Kidney (tissue), 14 donors: ENCODE results near the gene SYTL4. TPM values are rescaled to one million over a fixed set of nuclear protein-coding genes. Genes with fewer than 3 reads are reported as not detected.
A peak's percentile ranks its signal among the peaks of the same experiment; 100 is the strongest.

Experiments used
- DNase-seq, 5 donors: peaks; one replicate each; pipeline ENCODE4 v3.0.0-alpha.2; 2013 to 2020
- FAIRE-seq: peaks from 2 replicates; lab custom pipeline; 2012; peaks lifted over from hg19 to GRCh38; lab: Jason Lieb, UNC
- H3K27ac ChIP-seq, 2 donors: one replicate each; pipeline ENCODE4 v1.7.0; 2013; ENCODE audit warnings: low read depth in 2 of 2, low read length in 2 of 2, inconsistent platforms in 1 of 2
- H3K27me3 ChIP-seq: one replicate; pipeline ENCODE4 v1.7.1; 2013; ENCODE audit warnings: low read length, inconsistent platforms; ENCODE audit not compliant: control insufficient read depth, insufficient read depth
- H3K36me3 ChIP-seq, 3 donors: one replicate each; pipeline versions ENCODE4 v1.7.0 to v1.7.1; 2013; ENCODE audit warnings: low read length in 3 of 3, control low read depth in 1 of 3, inconsistent platforms in 1 of 3; ENCODE audit not compliant: insufficient read depth in 3 of 3, control insufficient read depth in 2 of 3
- H3K4me1 ChIP-seq, 3 donors: one replicate each; pipeline versions ENCODE4 v1.7.0 to v1.7.1; 2013; ENCODE audit warnings: low read length in 3 of 3, inconsistent platforms in 1 of 3, low read depth in 1 of 3; ENCODE audit not compliant: control insufficient read depth in 2 of 3, insufficient read depth in 2 of 3
- H3K4me3 ChIP-seq, 3 donors: one replicate each; pipeline versions ENCODE4 v1.7.0 to v1.8.1; 2013; ENCODE audit warnings: low read length in 3 of 3, control low read depth in 1 of 3, inconsistent platforms in 1 of 3
- H3K9ac ChIP-seq, 3 donors: one replicate each; pipeline versions ENCODE4 v1.7.0 to v1.7.1; 2013; ENCODE audit warnings: low read length in 3 of 3, control low read depth in 1 of 3, inconsistent platforms in 1 of 3
- H3K9me3 ChIP-seq, 3 donors: one replicate each; pipeline versions ENCODE4 v1.7.0 to v1.7.1; 2013; ENCODE audit warnings: low read length in 3 of 3, control low read depth in 1 of 3, inconsistent platforms in 1 of 3; ENCODE audit not compliant: control insufficient read depth in 2 of 3, insufficient read depth in 1 of 3
- intact Hi-C: fragments of 100-400 bp; cut with DNase I; formaldehyde crosslinking; loops from one replicate; pipeline ENCODE4 v1.11.1; 2022
- polyA plus RNA-seq: library from polyadenylated mRNA; stranded (reverse); fragments of 350-450 nt; fragmentation: Illumina TruSeq; extraction: RNeasy Lipid Tissue Mini Kit (QIAGEN cat#74804); gene quantifications from one replicate; pipeline ENCODE4 v1.2.3, GENCODE V29; 2014; ENCODE audit warnings: low read depth, low replicate concordance; ENCODE audit not compliant: insufficient read depth
- total RNA-seq: library from RNA; stranded (reverse); fragmentation: NEBNext Ultra II Directional; extraction: Animal tissue kit (Norgen Biotek cat#: 25700); gene quantifications from one replicate; pipeline ENCODE4 v1.2.1, GENCODE V29; 2021
- TF ChIP-seq, protein P1 (sequence below): IDR thresholded peaks from 3 replicates; pipeline ENCODE4 v1.5.1; 2012; ENCODE audit warnings: mild to moderate bottlenecking, moderate library complexity, borderline replicate concordance; ENCODE audit not compliant: insufficient read depth; ENCODE audit errors: extremely low read depth
- donor health status: control.
- donor health status: control.
- donor health status: control.
- donor health status: control.
- donor health status: control.
- donor health status: DM: yes; HTN: yes; CAD: no.
- donor health status: Normal renal cell carcinoma (clear cell type).

SYTL4 gene
- total and polyA plus RNA-seq, 2 donors from 2014 or later: 10.4 to 13.3 TPM

DNA sequence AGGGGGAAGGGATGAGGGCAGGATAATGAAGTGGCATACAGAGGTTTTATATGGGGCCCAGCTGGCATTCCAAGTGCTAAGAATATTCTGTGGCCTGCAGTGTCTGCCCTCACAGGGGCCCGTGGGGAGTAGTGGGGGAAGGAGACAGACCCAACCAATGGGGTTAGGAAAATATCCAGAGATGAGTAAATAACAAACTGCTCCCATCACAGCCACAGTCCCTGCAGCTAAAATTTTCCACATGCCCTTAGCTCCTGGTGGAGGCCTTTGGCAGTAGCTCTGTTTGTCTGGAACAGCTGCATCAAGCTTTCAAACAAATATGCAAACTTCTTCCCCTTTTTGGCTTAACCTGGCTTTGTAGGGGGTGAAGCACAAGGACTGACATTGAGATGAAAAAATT is 84.8 kb downstream of the SYTL4 start:
- no peak for FAIRE-seq
- H3K9ac ChIP-seq: no peak overlapping the region
- TF ChIP-seq, protein P1, sequence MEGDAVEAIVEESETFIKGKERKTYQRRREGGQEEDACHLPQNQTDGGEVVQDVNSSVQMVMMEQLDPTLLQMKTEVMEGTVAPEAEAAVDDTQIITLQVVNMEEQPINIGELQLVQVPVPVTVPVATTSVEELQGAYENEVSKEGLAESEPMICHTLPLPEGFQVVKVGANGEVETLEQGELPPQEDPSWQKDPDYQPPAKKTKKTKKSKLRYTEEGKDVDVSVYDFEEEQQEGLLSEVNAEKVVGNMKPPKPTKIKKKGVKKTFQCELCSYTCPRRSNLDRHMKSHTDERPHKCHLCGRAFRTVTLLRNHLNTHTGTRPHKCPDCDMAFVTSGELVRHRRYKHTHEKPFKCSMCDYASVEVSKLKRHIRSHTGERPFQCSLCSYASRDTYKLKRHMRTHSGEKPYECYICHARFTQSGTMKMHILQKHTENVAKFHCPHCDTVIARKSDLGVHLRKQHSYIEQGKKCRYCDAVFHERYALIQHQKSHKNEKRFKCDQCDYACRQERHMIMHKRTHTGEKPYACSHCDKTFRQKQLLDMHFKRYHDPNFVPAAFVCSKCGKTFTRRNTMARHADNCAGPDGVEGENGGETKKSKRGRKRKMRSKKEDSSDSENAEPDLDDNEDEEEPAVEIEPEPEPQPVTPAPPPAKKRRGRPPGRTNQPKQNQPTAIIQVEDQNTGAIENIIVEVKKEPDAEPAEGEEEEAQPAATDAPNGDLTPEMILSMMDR: no peak
- H3K9me3 ChIP-seq: no peaks in the 10 kb centered on the region
- no peak overlapping the region for H3K27ac ChIP-seq
- intact Hi-C loops: no loop called here
- no peaks in the 10 kb centered on the region for H3K36me3 ChIP-seq
- no peak for DNase-seq
- H3K4me3 ChIP-seq: no peak overlapping the region
- no peaks in the 10 kb centered on the region for H3K4me1 ChIP-seq
- no peaks in the 10 kb centered on the region for H3K27me3 ChIP-seq

DNA sequence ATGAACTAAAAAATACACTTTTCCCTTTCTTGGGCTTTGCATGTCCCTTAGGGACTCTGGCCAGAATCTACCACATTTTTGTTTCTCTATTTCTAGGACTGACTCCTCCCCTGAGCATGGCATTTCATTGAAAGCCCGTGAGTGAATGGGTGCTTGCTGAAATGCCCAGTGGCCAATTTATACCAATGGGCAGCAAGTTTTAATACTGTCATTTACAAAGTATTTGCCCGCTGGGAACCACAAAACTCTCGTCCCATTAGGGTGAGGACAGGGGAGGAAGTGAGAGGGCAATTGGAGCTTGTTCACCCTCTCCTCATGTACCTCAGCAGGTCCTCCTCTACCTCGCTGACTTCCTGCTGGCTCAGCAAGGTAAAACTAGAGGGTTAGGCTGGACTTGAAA is 86.8 kb downstream of the SYTL4 start:
- Histone ChIP-seq H3K9me3 (no peaks in the 10 kb centered on the region), H3K27ac (peak overlapping the region in 1 of 2 donors; percentile 59), H3K9ac (no peak overlapping the region), H3K27me3 (no peaks in the 10 kb centered on the region), H3K4me1 (no peaks in the 10 kb centered on the region), H3K36me3 (no peaks in the 10 kb centered on the region), H3K4me3 (peak overlapping the region in 2 of 3 donors; percentile 13 to 24)
- DNase-seq (no peak), FAIRE-seq (no peak)
- TF ChIP-seq, protein P1: no peak
- intact Hi-C loops: no loop called here

DNA sequence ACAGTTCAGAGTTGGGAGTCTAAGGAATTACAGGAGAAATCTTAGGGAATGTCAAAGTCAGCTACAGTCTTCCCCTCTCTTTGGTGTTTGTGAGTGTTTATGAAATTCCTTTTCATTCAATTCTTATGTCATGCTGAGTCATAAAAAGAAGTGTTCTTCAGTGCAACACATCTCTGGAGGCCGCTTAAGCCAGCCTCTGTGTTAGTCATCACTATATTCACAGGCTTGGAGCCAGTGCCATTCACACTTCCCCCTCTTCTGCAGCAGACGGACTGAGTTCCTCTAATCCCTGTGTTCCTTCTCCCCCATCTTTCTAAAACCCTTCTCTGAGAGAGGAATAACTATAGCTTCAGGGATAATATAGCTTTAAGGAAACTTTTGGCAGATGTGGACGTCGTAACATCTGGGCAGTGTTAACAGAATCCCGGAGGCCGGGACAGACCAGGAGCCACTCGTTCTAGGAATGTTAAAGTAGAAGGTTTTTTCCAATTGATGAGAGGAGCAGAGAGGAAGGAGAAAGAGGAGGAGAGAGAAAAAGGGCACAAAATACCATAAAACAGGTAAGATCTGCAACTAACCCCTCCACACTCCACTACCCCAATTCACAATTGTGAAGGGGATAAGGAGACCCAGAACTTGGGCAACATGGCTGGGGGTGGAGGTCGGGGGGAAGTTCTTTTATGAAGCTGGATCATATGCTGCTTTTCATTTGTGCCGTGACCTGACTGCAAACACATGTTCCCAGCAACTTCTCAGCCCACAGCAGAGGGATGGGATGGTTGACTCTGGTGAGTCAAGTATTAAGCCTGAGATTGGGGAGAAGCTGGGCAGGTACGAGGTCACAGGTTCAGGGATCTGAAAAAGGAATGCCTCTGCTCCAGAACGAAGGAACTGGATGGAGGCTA is 87.7 kb downstream of the SYTL4 start, which contains the start of gene SRPX2:
Gene SRPX2 (plus strand): TSS at position 244 of the 905 bp plus-strand sequence. CDS start 2,124 bp downstream, outside the sequence.
- FAIRE-seq (no peak), DNase-seq (no peak)
- intact Hi-C loops: no loop called here
- no peaks in the 10 kb centered on the region for H3K27me3 ChIP-seq
- peak within 1 kb of the TSS in 1 of 3 donors; percentile 23 for H3K9ac ChIP-seq
- H3K27ac ChIP-seq: peak within 1 kb of the TSS; percentile 11 to 69
- H3K4me1 ChIP-seq: no peaks in the 10 kb centered on the region
- TF ChIP-seq, protein P1: no peak
- peak within 1 kb of the TSS; percentile 13 to 31 (median 24) for H3K4me3 ChIP-seq
- H3K9me3 ChIP-seq: no peaks in the 10 kb centered on the region
- no peaks in the 10 kb centered on the region for H3K36me3 ChIP-seq
